ENCODE data around the gene FAM107B. TPM values are rescaled to one million over a fixed set of nuclear protein-coding genes. Genes with fewer than 3 reads are reported as not detected.

FAM107B gene
- total and polyA plus RNA-seq, 11 donors = 1.9 to 27.6 (median 4.9) TPM

- no peak for DNase-seq
- peak overlapping the region in 1 of 12 donors; percentile 50 for H3K27ac ChIP-seq
- peak overlapping the region in 6 of 12 donors; percentile 22 to 78 (median 70) for H3K4me3 ChIP-seq
Measured at GRCh38 chr10:14601872-14602725, 172.6 kb downstream of the FAM107B start.

GRCh38 chr10:14601326-14601725 is 173.4 kb downstream of the FAM107B start:
- no peaks in the 10 kb centered on the region for H3K27me3 ChIP-seq
- WGBS, 4 donors = 62 to 69% (median 66%) methylated on average over 4 of the region's 4 CpGs
- H3K9me3 ChIP-seq = no peaks in the 10 kb centered on the region
- ATAC-seq (no peak), DNase-seq (no peak)
- TF ChIP-seq POLR2A (IDR thresholded peaks at IDR 0.05) = no peak
- TF ChIP-seq CTCF (IDR thresholded peaks at IDR 0.05) = no peak
- H3K27ac ChIP-seq = peak overlapping the region in 1 of 12 donors; percentile 50
- H3K36me3 ChIP-seq = peaks cover 0 to 44% (median 0%) of the 10 kb centered on the region in 9 donors
- no peak overlapping the region for H3K4me3 ChIP-seq
- peaks cover 0 to 36% (median 14%) of the 10 kb centered on the region in 12 donors for H3K4me1 ChIP-seq
- intact Hi-C loops (cut with DNase I) = loop anchor here in 4 of 10 donors (5.0 to 10.0 kb wide), 4 partner anchors 223 to 493 kb away; partner anchors contain the start of genes CDNF (in 2 of the 4), HSPA14 (in 2 of the 4), MSANTD7 (in 2 of the 4) and RPP38 (in 1 of the 4)

More at GRCh38 chr10:14601872-14602725, 172.6 kb downstream of the FAM107B start:
- intact Hi-C loops (cut with DNase I) = loop anchor here in 4 of 10 donors (5.0 to 10.0 kb wide), 4 partner anchors 223 to 493 kb away; partner anchors contain the start of genes CDNF (in 2 of the 4), HSPA14 (in 2 of the 4), MSANTD7 (in 2 of the 4) and RPP38 (in 1 of the 4)
- peaks cover 0 to 36% (median 14%) of the 10 kb centered on the region in 12 donors for H3K4me1 ChIP-seq
- WGBS, 4 donors = 47 to 57% (median 52%) methylated on average over 16 of the region's 16 CpGs
- peaks cover 0 to 37% (median 0%) of the 10 kb centered on the region in 9 donors for H3K36me3 ChIP-seq
- H3K9me3 ChIP-seq = no peaks in the 10 kb centered on the region
- H3K27me3 ChIP-seq = no peaks in the 10 kb centered on the region
- TF ChIP-seq CTCF (IDR thresholded peaks at IDR 0.05) (no peak), POLR2A (IDR thresholded peaks at IDR 0.05) (no peak)
- peak in 2 of 4 donors; percentile 32 to 38 for ATAC-seq

- intact Hi-C loops (cut with DNase I) = loop anchor here in 4 of 10 donors (5.0 to 10.0 kb wide), 4 partner anchors 225 to 495 kb away; partner anchors contain the start of genes CDNF (in 2 of the 4), HSPA14 (in 2 of the 4), MSANTD7 (in 2 of the 4) and RPP38 (in 1 of the 4)
- H3K9me3 ChIP-seq = no peaks in the 10 kb centered on the region
Measured at GRCh38 chr10:14600065-14600464, 174.6 kb downstream of the FAM107B start.

More at GRCh38 chr10:14600065-14600464, 174.6 kb downstream of the FAM107B start:
- ATAC-seq (no peak), DNase-seq (no peak)
- TF ChIP-seq CTCF (IDR thresholded peaks at IDR 0.05) (no peak), POLR2A (IDR thresholded peaks at IDR 0.05) (no peak)
- Histone ChIP-seq H3K36me3 (peaks cover 0 to 50% (median 0%) of the 10 kb centered on the region in 9 donors), H3K4me3 (no peak overlapping the region), H3K27ac (no peak overlapping the region), H3K27me3 (no peaks in the 10 kb centered on the region), H3K4me1 (peaks cover 0 to 30% (median 12%) of the 10 kb centered on the region in 12 donors)
- WGBS, 4 donors = 91 to 98% (median 96%) methylated on average over 8 of the region's 8 CpGs

Data from heart left ventricle (tissue), 16 donors.